SU-DHL-6 (cell line): ENCODE measurements around the gene FRMPD2.

Experiments
- H2AFZ ChIP-seq: fragments of 200-600 bp; sonication (generic); 2 replicates; pipeline ENCODE4 v1.6.1; 2014; ENCODE audit warnings: low read depth, mild to moderate bottlenecking, moderate library complexity, mixed read lengths, antibody characterized with exemption, low read length; ENCODE audit not compliant: severe bottlenecking
- H3F3A ChIP-seq: fragments of 200-600 bp; shearing (Covaris generic); 2 replicates; pipeline ENCODE4 v1.6.0; 2016; ENCODE audit warnings: antibody characterized with exemption, mild to moderate bottlenecking; ENCODE audit not compliant: insufficient read depth
- H3K27ac ChIP-seq: fragments of 200-600 bp; sonication (generic); 2 replicates; pipeline ENCODE4 v1.5.1; 2016; ENCODE audit warnings: low read depth, mild to moderate bottlenecking, low read length, moderate library complexity, mixed read lengths
- H3K27me3 ChIP-seq: fragments of 200-600 bp; sonication (generic), shearing (Covaris generic); 2 replicates; pipeline ENCODE4 v1.6.0; 2014; ENCODE audit warnings: mild to moderate bottlenecking, low read length
- H3K36me3 ChIP-seq: fragments of 200-600 bp; sonication (generic); 2 replicates; pipeline ENCODE4 v1.6.1; 2014; ENCODE audit warnings: mild to moderate bottlenecking, low read length, mixed read lengths
- H3K4me2 ChIP-seq: fragments of 300-600, 200-600 bp; shearing (Covaris generic), sonication (generic); 2 replicates; pipeline ENCODE4 v1.6.0; 2014; ENCODE audit warnings: low read length, low read depth, mild to moderate bottlenecking; ENCODE audit not compliant: poor library complexity, severe bottlenecking
- H3K4me3 ChIP-seq: fragments of 200-600 bp; sonication (generic); 2 replicates; pipeline ENCODE4 v1.5.1; 2014; ENCODE audit warnings: antibody characterized with exemption, low read length, mild to moderate bottlenecking, mixed read lengths; ENCODE audit not compliant: insufficient read depth, poor library complexity, severe bottlenecking
- H3K79me2 ChIP-seq: fragments of 200-600 bp; sonication (generic); 2 replicates; pipeline ENCODE4 v1.6.1; 2014; ENCODE audit warnings: mild to moderate bottlenecking, low read length, moderate library complexity; ENCODE audit not compliant: insufficient read depth
- H3K9ac ChIP-seq: fragments of 200-600 bp; sonication (generic); 2 replicates; pipeline ENCODE4 v1.7.0; 2014; ENCODE audit warnings: mild to moderate bottlenecking, low read length
- H3K9me2 ChIP-seq: fragments of 200-600 bp; sonication (generic); replicated peaks from 2 replicates; pipeline ENCODE4 v1.6.1; 2014; ENCODE audit warnings: low read length; ENCODE audit not compliant: insufficient read depth
- H3K9me3 ChIP-seq: fragments of 200-600 bp; sonication (generic); 2 replicates; pipeline ENCODE4 v1.6.1; 2014; ENCODE audit warnings: low read length, mixed read lengths; ENCODE audit not compliant: insufficient read depth
- H4K20me1 ChIP-seq: fragments of 200-600 bp; sonication (generic); 2 replicates; pipeline ENCODE4 v1.6.1; 2014; ENCODE audit warnings: low read depth, mild to moderate bottlenecking, antibody characterized with exemption, low read length, moderate library complexity, mixed read lengths
- CTCF ChIP-seq: fragments of 200-600 bp; sonication (generic); IDR thresholded peaks from one replicate; pipeline ENCODE4 v1.5.1; 2017; ENCODE audit warnings: antibody characterized with exemption, mild to moderate bottlenecking, low read length, moderate library complexity; ENCODE audit not compliant: insufficient read depth, poor library complexity, severe bottlenecking
- EZH2phosphoT487 ChIP-seq: fragments of 200-600 bp; sonication (generic), shearing (Covaris generic); conservative IDR thresholded peaks from 2 replicates; pipeline ENCODE4 v1.6.1; 2018; ENCODE audit warnings: mild to moderate bottlenecking, antibody characterized with exemption, low read length, moderate library complexity, mixed read lengths

Gene FRMPD2

GRCh38 chr10:48238826-48239520 lies 35.5 kb downstream of the FRMPD2 start:
- Histone ChIP-seq H3K36me3 (no peaks in the 10 kb centered on the region), H3K4me2 (no peak overlapping the region), H3K79me2 (no peaks in the 10 kb centered on the region), H2AFZ (no peak overlapping the region), H3K27ac (no peak overlapping the region), H3F3A (no peaks in the 10 kb centered on the region), H4K20me1 (no peaks in the 10 kb centered on the region), H3K4me3 (no peak overlapping the region), H3K9ac (no peak overlapping the region), H3K9me2 (no peaks in the 10 kb centered on the region), H3K27me3 (no peaks in the 10 kb centered on the region), H3K9me3 (no peaks in the 10 kb centered on the region)
- TF ChIP-seq EZH2phosphoT487 (no peak), CTCF (no peak)

- no peaks in the 10 kb centered on the region for H3K9me2 ChIP-seq
- H3F3A ChIP-seq: no peaks in the 10 kb centered on the region
- H2AFZ ChIP-seq: no peak overlapping the region
- H4K20me1 ChIP-seq: no peaks in the 10 kb centered on the region
- H3K27me3 ChIP-seq: no peaks in the 10 kb centered on the region
- no peaks in the 10 kb centered on the region for H3K9me3 ChIP-seq
- H3K79me2 ChIP-seq: no peaks in the 10 kb centered on the region
- no peak overlapping the region for H3K4me3 ChIP-seq
- H3K9ac ChIP-seq: no peak overlapping the region
- no peak overlapping the region for H3K4me2 ChIP-seq
- no peak for TF ChIP-seq CTCF
- TF ChIP-seq EZH2phosphoT487: no peak
- no peak overlapping the region for H3K27ac ChIP-seq
- no peaks in the 10 kb centered on the region for H3K36me3 ChIP-seq
Observed at GRCh38 chr10:48237259-48238250, 36.9 kb downstream of the FRMPD2 start.

GRCh38 chr10:48236199-48236621 lies 38.3 kb downstream of the FRMPD2 start:
- Histone ChIP-seq H3K9me3 (no peaks in the 10 kb centered on the region), H4K20me1 (no peaks in the 10 kb centered on the region), H3K79me2 (no peaks in the 10 kb centered on the region), H3K36me3 (no peaks in the 10 kb centered on the region), H3K4me3 (no peak overlapping the region), H2AFZ (no peak overlapping the region), H3K27me3 (no peaks in the 10 kb centered on the region), H3K27ac (no peak overlapping the region), H3K4me2 (no peak overlapping the region), H3F3A (no peaks in the 10 kb centered on the region), H3K9me2 (no peaks in the 10 kb centered on the region), H3K9ac (no peak overlapping the region)
- TF ChIP-seq EZH2phosphoT487: no peak
- no peak for TF ChIP-seq CTCF
